ENCODE measurements around the gene TTLL5.

TTLL5 gene

GRCh38 chr14:75800792-75801191, 139.7 kb downstream of the TTLL5 start:
- peak; percentile 70 for DNase-seq
- WGBS (ENCODE audit: extremely low coverage, insufficient coverage, low lambda C conversion rate), result no CpG with 5 or more reads among the region's 5 CpGs

DNA sequence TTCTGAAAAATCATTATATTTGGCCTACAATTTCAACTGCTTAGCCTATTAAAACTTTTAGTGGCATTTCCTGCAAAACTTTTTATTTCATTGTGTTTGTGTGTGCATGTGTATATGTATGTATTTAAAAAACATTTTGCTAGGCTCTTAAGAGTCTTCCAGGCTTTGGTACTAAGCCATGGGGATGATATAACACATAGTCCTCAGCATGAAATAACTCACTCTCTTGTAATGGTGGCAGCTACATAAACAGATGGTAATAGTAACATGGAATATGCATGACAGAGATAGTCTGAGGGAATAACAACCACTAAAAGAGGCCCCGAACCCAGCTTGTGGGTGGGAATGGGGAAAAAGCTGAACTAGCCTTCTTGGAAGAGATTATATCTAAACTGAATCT, 141.4 kb downstream of the TTLL5 start:
- no peak for DNase-seq
- Histone ChIP-seq H3K4ac (ENCODE audit: low read depth, low read length) (no peak overlapping the region), H2BK5ac (ENCODE audit: low read length) (no peak overlapping the region), H3K4me2 (ENCODE audit: low read length) (no peak overlapping the region), H4K5ac (ENCODE audit: low read length) (no peak overlapping the region), H3K18ac (ENCODE audit: low read length) (no peak overlapping the region), H2AK5ac (ENCODE audit: low read length) (no peak overlapping the region), H3K27me3 (ENCODE audit: insufficient read depth, low read length, poor library complexity) (no peaks in the 10 kb centered on the region), H3K27ac (ENCODE audit: low read depth, low read length) (no peak overlapping the region), H4K8ac (ENCODE audit: low read depth, low read length) (no peak overlapping the region), H2BK120ac (ENCODE audit: low read depth, low read length) (no peak overlapping the region), H3K4me3 (ENCODE audit: low read length) (no peak overlapping the region), H2BK15ac (replicated peaks; ENCODE audit: low read depth) (no peak overlapping the region), H3K23ac (ENCODE audit: low read length) (no peak overlapping the region), H3K9ac (ENCODE audit: low read length) (no peak overlapping the region), H3K4me1 (ENCODE audit: control insufficient read depth, low read depth, low read length) (no peaks in the 10 kb centered on the region), H3K36me3 (ENCODE audit: control insufficient read depth, insufficient read depth, low read length) (no peaks in the 10 kb centered on the region), H3K79me2 (ENCODE audit: control insufficient read depth, insufficient read depth, low read length) (no peaks in the 10 kb centered on the region), H3K56ac (ENCODE audit: low read length) (no peak overlapping the region), H3K79me1 (ENCODE audit: low read length) (no peaks in the 10 kb centered on the region)
- WGBS (ENCODE audit: extremely low coverage, insufficient coverage, low lambda C conversion rate), result no CpG with 5 or more reads among the region's 1 CpG

More at GRCh38 chr14:75800792-75801191, 139.7 kb downstream of the TTLL5 start:
- Histone ChIP-seq H3K18ac (ENCODE audit: low read length) (no peak overlapping the region), H3K79me1 (ENCODE audit: low read length) (no peaks in the 10 kb centered on the region), H3K4me1 (ENCODE audit: control insufficient read depth, low read depth, low read length) (no peaks in the 10 kb centered on the region), H2BK15ac (replicated peaks; ENCODE audit: low read depth) (no peak overlapping the region), H3K79me2 (ENCODE audit: control insufficient read depth, insufficient read depth, low read length) (no peaks in the 10 kb centered on the region), H3K4ac (ENCODE audit: low read depth, low read length) (no peak overlapping the region), H3K4me3 (ENCODE audit: low read length) (no peak overlapping the region), H3K27ac (ENCODE audit: low read depth, low read length) (no peak overlapping the region), H2BK5ac (ENCODE audit: low read length) (no peak overlapping the region), H4K5ac (ENCODE audit: low read length) (no peak overlapping the region), H2AK5ac (ENCODE audit: low read length) (no peak overlapping the region), H3K56ac (ENCODE audit: low read length) (no peak overlapping the region), H2BK120ac (ENCODE audit: low read depth, low read length) (no peak overlapping the region), H4K8ac (ENCODE audit: low read depth, low read length) (no peak overlapping the region), H3K23ac (ENCODE audit: low read length) (no peak overlapping the region), H3K4me2 (ENCODE audit: low read length) (no peak overlapping the region), H3K36me3 (ENCODE audit: control insufficient read depth, insufficient read depth, low read length) (no peaks in the 10 kb centered on the region), H3K9ac (ENCODE audit: low read length) (no peak overlapping the region), H3K27me3 (ENCODE audit: insufficient read depth, low read length, poor library complexity) (no peaks in the 10 kb centered on the region)

DNA sequence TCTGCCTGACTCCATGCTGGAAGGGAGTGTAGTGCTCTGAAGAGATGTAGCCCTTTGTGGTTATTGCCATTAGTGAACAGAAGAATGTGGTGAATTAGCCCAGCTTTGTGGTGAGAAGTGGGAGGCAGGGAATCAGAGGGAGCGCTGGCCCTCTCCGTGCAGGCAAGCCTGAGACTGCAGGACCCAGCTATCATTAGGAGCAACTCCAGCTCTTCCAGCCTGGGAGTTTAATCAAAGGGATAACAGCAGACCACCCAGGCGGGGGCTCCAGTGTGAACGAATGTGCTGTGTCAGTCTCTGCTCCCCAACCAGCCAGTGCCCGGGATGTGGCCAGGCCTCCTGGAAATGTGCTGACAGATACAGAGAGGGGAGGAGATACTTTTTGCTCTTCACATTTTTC, 142.7 kb downstream of the TTLL5 start:
- no peak overlapping the region for H2BK120ac ChIP-seq (ENCODE audit: low read depth, low read length)
- H3K4ac ChIP-seq (ENCODE audit: low read depth, low read length), result no peak overlapping the region
- H2BK15ac ChIP-seq (replicated peaks; ENCODE audit: low read depth), result no peak overlapping the region
- H3K56ac ChIP-seq (ENCODE audit: low read length), result no peak overlapping the region
- no peak overlapping the region for H4K5ac ChIP-seq (ENCODE audit: low read length)
- peak; percentile 26 for DNase-seq
- no peaks in the 10 kb centered on the region for H3K4me1 ChIP-seq (ENCODE audit: control insufficient read depth, low read depth, low read length)
- WGBS (ENCODE audit: extremely low coverage, insufficient coverage, low lambda C conversion rate), result no CpG with 5 or more reads among the region's 5 CpGs
- no peaks in the 10 kb centered on the region for H3K36me3 ChIP-seq (ENCODE audit: control insufficient read depth, insufficient read depth, low read length)
- no peak overlapping the region for H3K9ac ChIP-seq (ENCODE audit: low read length)
- H3K18ac ChIP-seq (ENCODE audit: low read length), result no peak overlapping the region
- H2AK5ac ChIP-seq (ENCODE audit: low read length), result no peak overlapping the region
- H4K8ac ChIP-seq (ENCODE audit: low read depth, low read length), result no peak overlapping the region
- no peaks in the 10 kb centered on the region for H3K27me3 ChIP-seq (ENCODE audit: insufficient read depth, low read length, poor library complexity)
- H3K4me2 ChIP-seq (ENCODE audit: low read length), result no peak overlapping the region
- no peak overlapping the region for H3K23ac ChIP-seq (ENCODE audit: low read length)
- no peaks in the 10 kb centered on the region for H3K79me1 ChIP-seq (ENCODE audit: low read length)
- H3K27ac ChIP-seq (ENCODE audit: low read depth, low read length), result no peak overlapping the region
- no peak overlapping the region for H2BK5ac ChIP-seq (ENCODE audit: low read length)
- H3K79me2 ChIP-seq (ENCODE audit: control insufficient read depth, insufficient read depth, low read length), result no peaks in the 10 kb centered on the region
- no peak overlapping the region for H3K4me3 ChIP-seq (ENCODE audit: low read length)

GRCh38 chr14:75804570-75805275, 143.7 kb downstream of the TTLL5 start:
- no peaks in the 10 kb centered on the region for H3K79me2 ChIP-seq (ENCODE audit: control insufficient read depth, insufficient read depth, low read length)
- no peak for DNase-seq
- no peak overlapping the region for H3K56ac ChIP-seq (ENCODE audit: low read length)
- no peak overlapping the region for H3K4ac ChIP-seq (ENCODE audit: low read depth, low read length)
- no peak overlapping the region for H2BK5ac ChIP-seq (ENCODE audit: low read length)
- no CpG with 5 or more reads among the region's 2 CpGs for WGBS (ENCODE audit: extremely low coverage, insufficient coverage, low lambda C conversion rate)
- H3K4me1 ChIP-seq (ENCODE audit: control insufficient read depth, low read depth, low read length), result no peaks in the 10 kb centered on the region
- H2BK15ac ChIP-seq (replicated peaks; ENCODE audit: low read depth), result no peak overlapping the region
- H2AK5ac ChIP-seq (ENCODE audit: low read length), result no peak overlapping the region
- no peaks in the 10 kb centered on the region for H3K27me3 ChIP-seq (ENCODE audit: insufficient read depth, low read length, poor library complexity)
- no peaks in the 10 kb centered on the region for H3K79me1 ChIP-seq (ENCODE audit: low read length)
- no peak overlapping the region for H3K9ac ChIP-seq (ENCODE audit: low read length)
- no peak overlapping the region for H3K23ac ChIP-seq (ENCODE audit: low read length)
- no peak overlapping the region for H4K5ac ChIP-seq (ENCODE audit: low read length)
- H4K8ac ChIP-seq (ENCODE audit: low read depth, low read length), result no peak overlapping the region
- no peak overlapping the region for H3K18ac ChIP-seq (ENCODE audit: low read length)
- H3K36me3 ChIP-seq (ENCODE audit: control insufficient read depth, insufficient read depth, low read length), result no peaks in the 10 kb centered on the region
- no peak overlapping the region for H2BK120ac ChIP-seq (ENCODE audit: low read depth, low read length)
- H3K27ac ChIP-seq (ENCODE audit: low read depth, low read length), result no peak overlapping the region
- no peak overlapping the region for H3K4me2 ChIP-seq (ENCODE audit: low read length)
- no peak overlapping the region for H3K4me3 ChIP-seq (ENCODE audit: low read length)

DNA sequence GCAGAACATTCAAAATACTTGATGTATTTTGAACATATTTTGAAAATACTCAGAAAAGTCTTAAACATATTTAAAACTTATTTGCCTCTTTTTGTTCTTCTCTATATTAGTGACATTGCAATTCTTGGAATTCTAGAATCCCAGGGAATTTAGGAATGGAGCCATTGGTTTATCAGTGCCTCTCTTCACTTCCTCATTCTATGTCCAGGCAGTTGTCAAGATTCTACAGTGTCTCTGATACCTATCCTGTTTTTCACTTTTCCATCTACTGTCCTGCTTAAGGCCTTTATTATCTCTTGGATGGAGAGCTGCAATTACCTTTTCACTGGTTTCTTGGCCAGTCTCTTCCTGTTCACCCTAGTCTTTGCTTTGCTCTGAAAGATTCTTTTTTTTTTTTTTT, 144.6 kb downstream of the TTLL5 start:
- no peak overlapping the region for H3K9ac ChIP-seq (ENCODE audit: low read length)

DNA sequence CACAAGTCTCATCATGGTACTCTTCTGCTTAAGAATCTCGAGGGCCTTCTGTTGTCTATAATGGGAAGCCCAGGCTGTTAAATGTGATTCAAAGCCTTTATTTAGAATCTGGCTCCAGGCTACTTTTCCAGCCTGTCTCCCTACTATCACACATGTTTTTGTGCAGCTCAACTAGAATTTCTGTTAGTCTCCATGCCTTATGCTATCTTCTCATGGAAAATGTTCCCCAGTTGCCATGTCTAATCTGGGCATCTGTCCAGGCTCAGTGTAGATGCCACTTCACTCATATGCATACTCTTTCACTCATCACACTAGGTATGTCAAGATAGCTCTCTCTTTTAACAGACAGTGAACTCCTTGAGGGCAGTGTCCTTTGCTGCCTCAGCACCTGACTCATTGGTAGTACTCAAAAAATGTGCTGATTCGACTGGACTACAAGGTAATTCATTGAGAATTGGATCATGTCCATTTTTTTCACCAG, 145.3 kb downstream of the TTLL5 start:
- H2BK5ac ChIP-seq (ENCODE audit: low read length), result no peak overlapping the region
- no peak overlapping the region for H2BK15ac ChIP-seq (replicated peaks; ENCODE audit: low read depth)
- no peak overlapping the region for H3K4me3 ChIP-seq (ENCODE audit: low read length)
- no peak overlapping the region for H3K4ac ChIP-seq (ENCODE audit: low read depth, low read length)
- H3K23ac ChIP-seq (ENCODE audit: low read length), result no peak overlapping the region
- no peak overlapping the region for H2AK5ac ChIP-seq (ENCODE audit: low read length)
- H3K18ac ChIP-seq (ENCODE audit: low read length), result no peak overlapping the region
- no peaks in the 10 kb centered on the region for H3K36me3 ChIP-seq (ENCODE audit: control insufficient read depth, insufficient read depth, low read length)
- H4K8ac ChIP-seq (ENCODE audit: low read depth, low read length), result no peak overlapping the region
- no peaks in the 10 kb centered on the region for H3K79me2 ChIP-seq (ENCODE audit: control insufficient read depth, insufficient read depth, low read length)
- no peak overlapping the region for H3K27ac ChIP-seq (ENCODE audit: low read depth, low read length)
- no peaks in the 10 kb centered on the region for H3K4me1 ChIP-seq (ENCODE audit: control insufficient read depth, low read depth, low read length)
- H3K4me2 ChIP-seq (ENCODE audit: low read length), result no peak overlapping the region
- H3K9ac ChIP-seq (ENCODE audit: low read length), result no peak overlapping the region
- DNase-seq, result no peak
- H2BK120ac ChIP-seq (ENCODE audit: low read depth, low read length), result no peak overlapping the region
- H3K56ac ChIP-seq (ENCODE audit: low read length), result no peak overlapping the region
- H3K27me3 ChIP-seq (ENCODE audit: insufficient read depth, low read length, poor library complexity), result no peaks in the 10 kb centered on the region
- H4K5ac ChIP-seq (ENCODE audit: low read length), result no peak overlapping the region
- WGBS (ENCODE audit: extremely low coverage, insufficient coverage, low lambda C conversion rate), result no CpG with 5 or more reads among the region's 2 CpGs
- no peaks in the 10 kb centered on the region for H3K79me1 ChIP-seq (ENCODE audit: low read length)

More for the DNA sequence above, 144.6 kb downstream of the TTLL5 start:
- H3K4me2 ChIP-seq (ENCODE audit: low read length), result no peak overlapping the region
- H2BK5ac ChIP-seq (ENCODE audit: low read length), result no peak overlapping the region
- H2AK5ac ChIP-seq (ENCODE audit: low read length), result no peak overlapping the region
- no peak overlapping the region for H3K4ac ChIP-seq (ENCODE audit: low read depth, low read length)
- H3K4me3 ChIP-seq (ENCODE audit: low read length), result no peak overlapping the region
- H3K36me3 ChIP-seq (ENCODE audit: control insufficient read depth, insufficient read depth, low read length), result no peaks in the 10 kb centered on the region
- no peak overlapping the region for H4K5ac ChIP-seq (ENCODE audit: low read length)
- no peaks in the 10 kb centered on the region for H3K79me1 ChIP-seq (ENCODE audit: low read length)
- no peak overlapping the region for H3K18ac ChIP-seq (ENCODE audit: low read length)
- H2BK15ac ChIP-seq (replicated peaks; ENCODE audit: low read depth), result no peak overlapping the region
- H3K23ac ChIP-seq (ENCODE audit: low read length), result no peak overlapping the region
- H3K27ac ChIP-seq (ENCODE audit: low read depth, low read length), result no peak overlapping the region
- no peak overlapping the region for H4K8ac ChIP-seq (ENCODE audit: low read depth, low read length)
- no peaks in the 10 kb centered on the region for H3K79me2 ChIP-seq (ENCODE audit: control insufficient read depth, insufficient read depth, low read length)
- no peaks in the 10 kb centered on the region for H3K4me1 ChIP-seq (ENCODE audit: control insufficient read depth, low read depth, low read length)
- no peaks in the 10 kb centered on the region for H3K27me3 ChIP-seq (ENCODE audit: insufficient read depth, low read length, poor library complexity)
- no peak overlapping the region for H3K56ac ChIP-seq (ENCODE audit: low read length)
- no peak overlapping the region for H2BK120ac ChIP-seq (ENCODE audit: low read depth, low read length)
- DNase-seq, result no peak

Data from mesendoderm (in vitro differentiated cells).